Vagina (tissue), 2 donors: ENCODE results near the gene KRTAP19-5. TPM values are rescaled to one million over a fixed set of nuclear protein-coding genes. Genes with fewer than 3 reads are reported as not detected.

Source experiments
- DNase-seq, 2 donors: peaks; one replicate each; pipeline ENCODE4 v3.0.0-alpha.2; 2017; ENCODE audit errors: extremely low spot score in 2 of 2
- H3K27ac ChIP-seq: fragments of 200-600 bp; sonication (generic); one replicate; pipeline ENCODE4 v1.5.1; 2019
- H3K27me3 ChIP-seq: fragments of 200-600 bp; sonication (generic); one replicate; pipeline ENCODE4 v1.5.1; 2019
- H3K36me3 ChIP-seq, 2 donors: fragments of 200-600 bp; sonication (generic); one replicate each; pipeline ENCODE4 v1.5.1; 2017 to 2019
- H3K4me1 ChIP-seq: fragments of 200-600 bp; sonication (generic); one replicate; pipeline ENCODE4 v1.5.1; 2019
- H3K4me3 ChIP-seq, 2 donors: fragments of 200-600 bp; sonication (generic); 1 replicate in 1 of 2; 2 replicates in 1 of 2; pipeline ENCODE4 v1.5.1; 2016 to 2019
- H3K9me3 ChIP-seq: fragments of 200-600 bp; sonication (generic); one replicate; pipeline ENCODE4 v1.5.1; 2019
- POLR2A ChIP-seq, 2 donors: fragments of 450-650 bp; IDR thresholded peaks; one replicate each; pipeline ENCODE4 v1.6.1; 2017; ENCODE audit warnings: antibody characterized with exemption in 2 of 2, mild to moderate bottlenecking in 2 of 2, moderate library complexity in 2 of 2
- POLR2AphosphoS5 ChIP-seq, 2 donors: sonication (generic); formaldehyde crosslinking; IDR thresholded peaks; one replicate each; pipeline ENCODE4 v1.9.0; 2017; ENCODE audit warnings: antibody characterized with exemption in 2 of 2, mild to moderate bottlenecking in 2 of 2, low read depth in 1 of 2; ENCODE audit not compliant: insufficient read depth in 1 of 2
- intact Hi-C: fragments of 100-400 bp; cut with DNase I; formaldehyde crosslinking; loops from one replicate; pipeline ENCODE4 v1.15.1; 2023
- total RNA-seq: library from RNA; depleted of rRNA; stranded (reverse); fragments of >200 nt; gene quantifications from one replicate; pipeline ENCODE4 v1.2.3, GENCODE V29; 2016
- TF ChIP-seq, protein P1 (sequence below), 3 experiments: fragments of 450-650 bp in 2 of 3; fragments of 200-600 bp in 1 of 3; sonication (generic) in 1 of 3; IDR thresholded peaks; one replicate each; pipeline ENCODE4 v1.5.1; 2017 to 2019; ENCODE audit warnings: antibody characterized with exemption in 3 of 3, mild to moderate bottlenecking in 2 of 3, moderate library complexity in 2 of 3

Gene KRTAP19-5
- total RNA-seq, 1 donor from 2014 or later = not detected

DNA sequence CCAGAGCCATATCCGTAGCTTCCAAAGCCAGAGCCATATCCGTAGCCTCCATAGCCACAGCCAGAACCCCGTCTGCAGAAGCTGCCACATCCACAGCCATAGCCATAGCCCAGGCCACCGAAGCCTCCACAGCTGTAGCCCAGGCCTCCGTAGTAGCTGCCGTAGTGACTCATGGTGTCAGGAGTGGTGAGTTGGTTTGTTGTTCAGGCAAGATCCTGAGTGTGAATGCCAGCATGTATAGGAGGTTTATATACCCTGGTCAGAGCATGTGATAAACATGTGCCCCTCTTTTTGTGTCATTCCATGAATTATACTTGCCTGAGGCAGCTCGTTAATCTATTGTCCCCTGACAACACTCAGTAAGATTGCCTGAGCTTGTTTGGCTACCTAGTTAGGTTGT lies 21.8 kb downstream of the KRTAP19-5 start, which contains the start of gene KRTAP19-1:
Gene KRTAP19-1, minus strand, starts transcription at position 223 of the 400 bp plus-strand sequence. Its CDS starts 50 bp downstream, at position 173.
- no peak within 1 kb of the TSS for H3K27ac ChIP-seq
- intact Hi-C loops = no loop called here
- H3K9me3 ChIP-seq = no peaks in the 10 kb centered on the region
- no peak for DNase-seq
- no peaks in the 10 kb centered on the region for H3K4me1 ChIP-seq
- TF ChIP-seq POLR2A (IDR thresholded peaks at IDR 0.05) = no peak
- no peak for TF ChIP-seq POLR2AphosphoS5 (IDR thresholded peaks at IDR 0.05; ENCODE audit: insufficient read depth in 1 of 2, low read depth in 1 of 2)
- TF ChIP-seq, protein P1, sequence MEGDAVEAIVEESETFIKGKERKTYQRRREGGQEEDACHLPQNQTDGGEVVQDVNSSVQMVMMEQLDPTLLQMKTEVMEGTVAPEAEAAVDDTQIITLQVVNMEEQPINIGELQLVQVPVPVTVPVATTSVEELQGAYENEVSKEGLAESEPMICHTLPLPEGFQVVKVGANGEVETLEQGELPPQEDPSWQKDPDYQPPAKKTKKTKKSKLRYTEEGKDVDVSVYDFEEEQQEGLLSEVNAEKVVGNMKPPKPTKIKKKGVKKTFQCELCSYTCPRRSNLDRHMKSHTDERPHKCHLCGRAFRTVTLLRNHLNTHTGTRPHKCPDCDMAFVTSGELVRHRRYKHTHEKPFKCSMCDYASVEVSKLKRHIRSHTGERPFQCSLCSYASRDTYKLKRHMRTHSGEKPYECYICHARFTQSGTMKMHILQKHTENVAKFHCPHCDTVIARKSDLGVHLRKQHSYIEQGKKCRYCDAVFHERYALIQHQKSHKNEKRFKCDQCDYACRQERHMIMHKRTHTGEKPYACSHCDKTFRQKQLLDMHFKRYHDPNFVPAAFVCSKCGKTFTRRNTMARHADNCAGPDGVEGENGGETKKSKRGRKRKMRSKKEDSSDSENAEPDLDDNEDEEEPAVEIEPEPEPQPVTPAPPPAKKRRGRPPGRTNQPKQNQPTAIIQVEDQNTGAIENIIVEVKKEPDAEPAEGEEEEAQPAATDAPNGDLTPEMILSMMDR (IDR thresholded peaks at IDR 0.05) = no peak
- no peaks in the 10 kb centered on the region for H3K27me3 ChIP-seq
- H3K4me3 ChIP-seq = no peak within 1 kb of the TSS
- H3K36me3 ChIP-seq = no peaks in the 10 kb centered on the region

DNA sequence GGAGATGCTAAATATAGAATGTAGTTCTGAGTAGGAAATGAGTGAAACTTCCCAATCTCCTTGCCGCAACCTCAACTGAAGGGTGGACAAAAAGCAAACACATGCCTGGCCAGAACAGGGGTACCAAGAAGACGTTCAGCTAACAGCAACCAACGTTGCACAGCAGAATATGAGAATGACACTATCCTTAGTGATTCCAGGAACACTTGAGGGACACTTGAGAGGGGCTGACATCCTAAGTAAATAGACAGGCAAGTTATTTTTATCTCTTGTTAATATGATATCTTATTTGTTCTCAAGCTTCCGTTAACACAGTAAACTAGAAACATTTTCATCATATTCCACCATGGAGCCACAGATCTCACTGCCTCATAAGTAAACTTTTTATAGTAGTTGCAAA lies 22.7 kb downstream of the KRTAP19-5 start:
- intact Hi-C loops = no loop called here
- no peaks in the 10 kb centered on the region for H3K4me1 ChIP-seq
- no peak for DNase-seq
- H3K27ac ChIP-seq = no peak overlapping the region
- H3K36me3 ChIP-seq = no peaks in the 10 kb centered on the region
- H3K4me3 ChIP-seq = no peak overlapping the region
- H3K9me3 ChIP-seq = no peaks in the 10 kb centered on the region
- H3K27me3 ChIP-seq = no peaks in the 10 kb centered on the region
- no peak for TF ChIP-seq POLR2A (IDR thresholded peaks at IDR 0.05)
- no peak for TF ChIP-seq POLR2AphosphoS5 (IDR thresholded peaks at IDR 0.05; ENCODE audit: insufficient read depth in 1 of 2, low read depth in 1 of 2)
- TF ChIP-seq, protein P1 (IDR thresholded peaks at IDR 0.05) = no peak

DNA sequence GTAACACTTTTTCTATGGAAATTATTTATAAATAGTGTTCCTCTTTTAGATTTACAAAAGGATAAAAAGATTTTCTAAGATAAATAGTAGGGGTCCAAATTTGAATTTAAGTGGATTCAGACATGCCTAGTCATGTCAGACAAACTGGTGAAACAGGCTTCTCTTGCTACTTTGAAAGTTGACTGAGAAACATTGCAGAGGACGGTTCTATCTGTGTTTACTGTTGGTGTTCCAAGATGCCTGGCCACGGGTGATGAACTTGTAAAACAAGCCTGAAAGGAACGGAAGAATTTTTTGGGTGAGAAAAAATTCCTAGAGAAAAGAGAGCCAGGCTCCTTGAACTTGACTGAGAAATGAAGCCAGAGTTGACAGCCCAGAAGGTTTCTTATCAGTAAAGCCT lies 23.9 kb downstream of the KRTAP19-5 start:
- Histone ChIP-seq H3K27ac (no peak overlapping the region), H3K4me1 (no peaks in the 10 kb centered on the region), H3K36me3 (no peaks in the 10 kb centered on the region), H3K9me3 (no peaks in the 10 kb centered on the region), H3K4me3 (no peak overlapping the region), H3K27me3 (no peaks in the 10 kb centered on the region)
- TF ChIP-seq POLR2A (IDR thresholded peaks at IDR 0.05) (no peak), POLR2AphosphoS5 (IDR thresholded peaks at IDR 0.05; ENCODE audit: insufficient read depth in 1 of 2, low read depth in 1 of 2) (peak in 1 of 2 donors; percentile 11)
- TF ChIP-seq, protein P1 (IDR thresholded peaks at IDR 0.05) = no peak
- no peak for DNase-seq
- intact Hi-C loops = no loop called here

DNA sequence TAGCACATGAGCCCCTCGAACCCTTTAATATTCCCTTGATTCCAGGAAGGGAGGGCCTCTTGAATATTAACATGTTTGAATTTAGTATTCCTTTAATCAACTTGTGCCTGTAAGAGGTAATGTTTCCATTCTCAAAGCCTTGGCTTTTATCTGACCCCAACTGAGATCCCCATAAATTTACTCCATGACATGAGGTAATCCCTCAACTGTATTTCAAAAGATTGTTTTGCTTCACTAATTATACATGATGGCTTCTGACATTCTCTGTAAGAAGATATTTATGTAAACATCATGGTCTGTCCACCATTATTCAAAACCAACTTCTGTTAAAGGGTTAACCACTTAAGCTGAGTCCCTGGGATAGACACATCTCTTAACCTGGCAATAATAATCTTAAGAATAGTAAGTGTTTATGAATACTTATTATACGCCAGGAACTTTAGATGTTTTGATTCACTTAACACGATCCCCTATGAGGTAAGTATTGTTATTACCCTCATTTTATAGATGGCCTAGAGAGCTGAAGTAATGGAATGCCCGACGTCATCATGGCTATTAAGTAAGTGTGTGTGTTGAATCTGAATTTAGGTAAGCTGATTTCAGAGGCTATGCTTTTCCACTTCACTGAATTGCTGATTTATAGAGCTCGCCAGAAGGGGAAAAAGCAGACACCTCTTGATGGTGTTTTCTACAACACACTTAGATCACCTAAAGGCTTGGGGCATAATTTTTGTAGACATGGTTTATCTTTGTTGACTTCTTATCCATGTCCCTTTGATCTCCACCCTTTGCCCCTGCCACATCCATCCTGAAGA lies 32.8 kb downstream of the KRTAP19-5 start:
- H3K27me3 ChIP-seq = no peaks in the 10 kb centered on the region
- H3K4me3 ChIP-seq = no peak overlapping the region
- no peaks in the 10 kb centered on the region for H3K36me3 ChIP-seq
- DNase-seq = no peak
- no peaks in the 10 kb centered on the region for H3K9me3 ChIP-seq
- no peak overlapping the region for H3K27ac ChIP-seq
- TF ChIP-seq POLR2AphosphoS5 (IDR thresholded peaks at IDR 0.05; ENCODE audit: insufficient read depth in 1 of 2, low read depth in 1 of 2) = no peak
- no peak for TF ChIP-seq POLR2A (IDR thresholded peaks at IDR 0.05)
- TF ChIP-seq, protein P1 (IDR thresholded peaks at IDR 0.05) = no peak
- no peaks in the 10 kb centered on the region for H3K4me1 ChIP-seq
- intact Hi-C loops = no loop called here

DNA sequence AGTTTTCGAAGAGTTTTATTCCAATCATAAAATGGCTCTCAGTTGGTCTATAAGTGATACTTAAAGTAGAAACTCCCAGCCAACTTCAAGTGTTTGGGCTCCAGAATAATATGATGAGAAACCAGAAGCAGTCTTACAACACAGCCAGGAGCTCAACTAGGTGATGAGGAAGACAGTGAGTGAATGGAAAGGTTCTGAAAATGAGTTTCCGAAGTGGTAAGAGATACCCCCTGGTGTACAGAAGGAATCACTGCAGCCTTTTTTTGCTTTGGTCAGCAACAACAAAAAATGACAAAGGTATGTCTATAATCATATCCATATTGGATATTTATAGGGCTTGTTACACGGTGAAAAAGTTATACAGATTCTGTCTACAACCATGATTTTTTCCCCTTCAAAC lies 38.2 kb downstream of the KRTAP19-5 start:
- no peak for DNase-seq
- no peaks in the 10 kb centered on the region for H3K27me3 ChIP-seq
- H3K4me3 ChIP-seq = no peak overlapping the region
- no peak overlapping the region for H3K27ac ChIP-seq
- H3K4me1 ChIP-seq = no peaks in the 10 kb centered on the region
- H3K36me3 ChIP-seq = no peaks in the 10 kb centered on the region
- no peaks in the 10 kb centered on the region for H3K9me3 ChIP-seq
- intact Hi-C loops = no loop called here
- TF ChIP-seq, protein P1 (IDR thresholded peaks at IDR 0.05) = no peak
- no peak for TF ChIP-seq POLR2A (IDR thresholded peaks at IDR 0.05)
